GM13976 (cell line): ENCODE results near the gene THOC1.

ENCODE experiments used
- DNase-seq: peaks from one replicate; pipeline ENCODE4 v3.0.0; 2012; ENCODE audit warnings: low spot score
- in situ Hi-C: fragments of 300-500 bp; cut with MboI; formaldehyde crosslinking; loops from one replicate; pipeline ENCODE4 v1.12.0; 2022; ENCODE audit warnings: low sequenced_read_pairs, mixed read lengths, inconsistent platforms; ENCODE audit not compliant: unreplicated experiment
- TF ChIP-seq, protein P1 (sequence below): IDR thresholded peaks from 2 replicates; pipeline ENCODE4 v1.5.1; 2012; ENCODE audit warnings: borderline replicate concordance, mild to moderate bottlenecking; ENCODE audit not compliant: insufficient read depth; ENCODE audit errors: extremely low read depth, missing control alignments, control extremely low read depth

Gene THOC1

GRCh38 chr18:225745-226144 lies 42.1 kb downstream of the THOC1 start:
- in situ Hi-C loops = no loop called here
- TF ChIP-seq, protein P1, sequence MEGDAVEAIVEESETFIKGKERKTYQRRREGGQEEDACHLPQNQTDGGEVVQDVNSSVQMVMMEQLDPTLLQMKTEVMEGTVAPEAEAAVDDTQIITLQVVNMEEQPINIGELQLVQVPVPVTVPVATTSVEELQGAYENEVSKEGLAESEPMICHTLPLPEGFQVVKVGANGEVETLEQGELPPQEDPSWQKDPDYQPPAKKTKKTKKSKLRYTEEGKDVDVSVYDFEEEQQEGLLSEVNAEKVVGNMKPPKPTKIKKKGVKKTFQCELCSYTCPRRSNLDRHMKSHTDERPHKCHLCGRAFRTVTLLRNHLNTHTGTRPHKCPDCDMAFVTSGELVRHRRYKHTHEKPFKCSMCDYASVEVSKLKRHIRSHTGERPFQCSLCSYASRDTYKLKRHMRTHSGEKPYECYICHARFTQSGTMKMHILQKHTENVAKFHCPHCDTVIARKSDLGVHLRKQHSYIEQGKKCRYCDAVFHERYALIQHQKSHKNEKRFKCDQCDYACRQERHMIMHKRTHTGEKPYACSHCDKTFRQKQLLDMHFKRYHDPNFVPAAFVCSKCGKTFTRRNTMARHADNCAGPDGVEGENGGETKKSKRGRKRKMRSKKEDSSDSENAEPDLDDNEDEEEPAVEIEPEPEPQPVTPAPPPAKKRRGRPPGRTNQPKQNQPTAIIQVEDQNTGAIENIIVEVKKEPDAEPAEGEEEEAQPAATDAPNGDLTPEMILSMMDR = no peak
- no peak for DNase-seq

- no peak for DNase-seq
- in situ Hi-C loops = no loop called here
- TF ChIP-seq, protein P1 = no peak
Observed at GRCh38 chr18:220708-221107, 47.1 kb downstream of the THOC1 start.

- DNase-seq = no peak
- TF ChIP-seq, protein P1 = no peak
- in situ Hi-C loops = no loop called here
Observed at GRCh38 chr18:217532-218336, 50.1 kb downstream of the THOC1 start.

DNA sequence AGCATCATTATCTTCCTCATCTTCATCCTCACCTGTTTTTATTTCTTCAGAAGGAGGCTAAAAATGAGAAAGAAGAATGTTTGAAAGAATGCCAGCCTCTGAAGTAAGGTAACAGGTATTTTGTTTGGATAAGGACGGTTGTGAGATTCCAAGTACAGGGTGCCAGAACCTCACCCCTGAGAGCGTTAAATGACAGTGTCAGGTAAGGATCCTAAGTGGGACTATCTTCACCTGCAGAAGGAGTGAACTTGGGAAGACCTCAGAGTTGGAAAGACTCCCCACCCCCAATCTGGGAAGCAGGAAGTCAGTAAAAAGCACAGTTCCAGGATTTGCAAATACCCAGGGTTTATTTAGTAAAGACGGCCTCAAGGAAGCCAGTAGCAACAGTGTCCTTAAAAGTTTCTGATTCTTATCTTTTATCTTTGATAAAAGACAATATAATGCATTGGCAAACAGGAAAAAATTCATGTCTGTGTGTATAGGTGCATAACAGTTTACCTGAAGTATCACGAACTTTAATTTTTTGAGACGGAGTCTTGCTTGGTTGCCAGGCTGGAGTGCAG lies 52.3 kb downstream of the THOC1 start:
- DNase-seq = no peak
- in situ Hi-C loops = no loop called here
- TF ChIP-seq, protein P1 = no peak

DNA sequence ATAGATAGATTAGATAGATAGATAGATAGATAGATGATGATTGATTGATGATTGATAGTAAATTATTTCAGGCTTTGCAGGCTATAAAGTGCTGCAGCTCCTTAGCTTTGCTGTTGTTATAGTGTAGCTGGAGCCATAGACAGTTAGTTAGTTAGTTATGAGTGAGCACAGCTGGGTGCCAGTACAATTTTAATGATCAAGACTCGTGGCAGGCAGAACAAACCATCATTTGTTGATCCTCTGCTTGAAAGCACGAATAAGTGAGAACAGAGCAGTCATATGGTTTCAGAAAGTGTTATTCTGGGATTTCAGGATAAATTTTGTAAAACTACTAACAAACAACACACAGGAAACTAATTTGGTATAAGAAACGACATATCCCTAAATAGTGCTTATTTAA lies 53.9 kb downstream of the THOC1 start:
- TF ChIP-seq, protein P1 = no peak
- in situ Hi-C loops = no loop called here
- no peak for DNase-seq

DNA sequence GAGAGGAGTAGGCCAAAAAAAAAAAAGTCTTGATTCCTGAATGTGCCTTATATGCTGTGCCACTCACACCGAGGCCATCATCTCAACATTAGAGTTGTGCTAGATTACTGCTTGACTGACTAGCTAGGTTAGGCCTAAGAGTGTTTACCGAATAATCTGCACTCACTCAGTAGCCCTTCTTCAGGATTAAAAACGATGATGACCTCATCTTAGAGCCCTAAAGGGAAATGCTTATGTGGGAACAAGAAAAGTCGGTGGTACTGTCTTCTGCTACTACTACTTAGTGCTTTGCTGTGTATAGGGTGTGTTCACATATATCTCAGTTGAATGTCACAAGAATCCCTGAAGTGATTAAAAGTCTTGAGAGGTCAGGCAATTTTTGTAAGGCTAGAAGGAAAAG lies 54.3 kb downstream of the THOC1 start:
- in situ Hi-C loops = no loop called here
- TF ChIP-seq, protein P1 = no peak
- DNase-seq = no peak

- in situ Hi-C loops = no loop called here
- TF ChIP-seq, protein P1 = no peak
- DNase-seq = no peak
Observed at GRCh38 chr18:212780-213179, 55.1 kb downstream of the THOC1 start.
